ENCODE measurements around the gene COL1A1. TPM values are rescaled to one million over a fixed set of nuclear protein-coding genes. Genes with fewer than 3 reads are reported as not detected.

The COL1A1 gene
- total RNA-seq, 1 donor from 2014 or later = 1.1 TPM

DNA sequence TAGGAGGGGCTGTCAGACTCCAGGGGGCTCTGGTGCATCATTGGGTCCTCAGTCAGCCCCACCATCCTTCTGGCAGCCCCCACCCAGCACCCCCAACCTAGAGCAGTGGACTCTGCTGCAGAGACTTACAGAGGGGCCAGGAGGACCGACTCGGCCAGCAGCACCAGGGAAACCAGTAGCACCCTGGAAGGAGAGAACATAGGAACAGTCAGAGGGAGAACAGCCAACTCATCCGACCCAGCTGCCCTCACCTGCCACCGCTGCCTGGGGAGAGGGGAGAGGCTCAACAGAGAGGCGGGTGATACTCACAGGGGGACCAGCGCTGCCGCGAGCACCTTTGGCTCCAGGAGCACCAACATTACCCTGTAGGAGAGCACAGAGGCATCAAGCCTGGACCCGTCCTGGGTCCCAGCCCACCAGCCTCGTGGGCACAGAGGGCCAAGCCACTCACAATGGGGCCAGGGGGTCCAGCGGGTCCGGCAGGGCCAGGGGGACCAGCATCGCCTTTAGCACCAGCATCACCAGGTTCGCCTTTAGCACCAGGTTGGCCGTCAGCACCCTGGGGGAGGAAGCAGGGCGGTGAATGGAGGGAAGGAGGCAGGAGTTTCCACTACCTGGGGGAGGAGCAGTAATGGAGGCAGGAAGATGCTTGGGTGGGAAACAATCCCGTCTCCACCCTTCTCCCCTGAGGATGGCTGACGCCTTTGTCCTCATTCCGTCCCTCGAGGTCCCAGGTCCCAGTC is 11.7 kb downstream of the COL1A1 start:
- H3K36me3 ChIP-seq = no peaks in the 10 kb centered on the region
- H3K4me2 ChIP-seq = no peak overlapping the region
- no peaks in the 10 kb centered on the region for H3K27me3 ChIP-seq
- H3K4me1 Mint-ChIP-seq = peaks cover 6% of the 10 kb centered on the region
- no peak overlapping the region for H2AFZ ChIP-seq (replicated peaks)
- no peak overlapping the region for H3K9ac ChIP-seq
- no peak overlapping the region for H3K27ac ChIP-seq
- no peaks in the 10 kb centered on the region for H3K79me2 ChIP-seq (ENCODE audit: low read depth)
- H3F3A ChIP-seq (ENCODE audit: low read depth) = no peaks in the 10 kb centered on the region
- DNase-seq (ENCODE audit: low spot score) = no peak
- peaks cover 5% of the 10 kb centered on the region for H3K4me1 ChIP-seq
- H3K9me3 ChIP-seq (ENCODE audit: low read depth) = no peaks in the 10 kb centered on the region
- no peaks in the 10 kb centered on the region for H3K9me3 Mint-ChIP-seq
- peaks cover 6% of the 10 kb centered on the region for H3K36me3 Mint-ChIP-seq
- peaks cover 11% of the 10 kb centered on the region for H3K27me3 Mint-ChIP-seq (ENCODE audit: insufficient read depth, low read depth)
- no peaks in the 10 kb centered on the region for H4K20me1 ChIP-seq (ENCODE audit: low read depth)
- no peak overlapping the region for H3K4me3 ChIP-seq
- no peak overlapping the region for H3K4me3 Mint-ChIP-seq
- TF ChIP-seq EZH2phosphoT487 (IDR thresholded peaks at IDR 0.05) = no peak
- no peak for TF ChIP-seq CTCF (IDR thresholded peaks at IDR 0.05)
- TF ChIP-seq EZH2 (IDR thresholded peaks at IDR 0.05) = no peak
- peak overlapping the region; percentile 76 for H3K27ac Mint-ChIP-seq

GRCh38 chr17:50188921-50189549 is 12.4 kb downstream of the COL1A1 start:
- no peaks in the 10 kb centered on the region for H3K36me3 ChIP-seq
- H2AFZ ChIP-seq (replicated peaks) = no peak overlapping the region
- H3K27me3 Mint-ChIP-seq (ENCODE audit: insufficient read depth, low read depth) = peaks cover 12% of the 10 kb centered on the region
- H3K9me3 ChIP-seq (ENCODE audit: low read depth) = no peaks in the 10 kb centered on the region
- DNase-seq (ENCODE audit: low spot score) = no peak
- H3K36me3 Mint-ChIP-seq = peaks cover 6% of the 10 kb centered on the region
- no peak overlapping the region for H3K9ac ChIP-seq
- H3K79me2 ChIP-seq (ENCODE audit: low read depth) = no peaks in the 10 kb centered on the region
- TF ChIP-seq CTCF (IDR thresholded peaks at IDR 0.05) = no peak
- no peak for TF ChIP-seq EZH2phosphoT487 (IDR thresholded peaks at IDR 0.05)
- TF ChIP-seq EZH2 (IDR thresholded peaks at IDR 0.05) = no peak
- H4K20me1 ChIP-seq (ENCODE audit: low read depth) = no peaks in the 10 kb centered on the region
- H3F3A ChIP-seq (ENCODE audit: low read depth) = no peaks in the 10 kb centered on the region
- H3K9me3 Mint-ChIP-seq = no peaks in the 10 kb centered on the region
- H3K4me1 ChIP-seq = peaks cover 12% of the 10 kb centered on the region
- H3K27ac Mint-ChIP-seq = peak overlapping the region; percentile 21
- H3K4me2 ChIP-seq = no peak overlapping the region
- no peak overlapping the region for H3K27ac ChIP-seq
- H3K4me1 Mint-ChIP-seq = peaks cover 12% of the 10 kb centered on the region
- no peak overlapping the region for H3K4me3 ChIP-seq
- no peak overlapping the region for H3K4me3 Mint-ChIP-seq
- no peaks in the 10 kb centered on the region for H3K27me3 ChIP-seq

- Mint-ChIP-seq H3K9me3 (no peaks in the 10 kb centered on the region), H3K4me1 (peaks cover 18% of the 10 kb centered on the region), H3K27ac (peak overlapping the region; percentile 21), H3K27me3 (ENCODE audit: insufficient read depth, low read depth) (peaks cover 12% of the 10 kb centered on the region), H3K4me3 (no peak overlapping the region), H3K36me3 (peaks cover 6% of the 10 kb centered on the region)
- H3K4me1 ChIP-seq = peaks cover 17% of the 10 kb centered on the region
- H4K20me1 ChIP-seq (ENCODE audit: low read depth) = no peaks in the 10 kb centered on the region
- H3K9ac ChIP-seq = no peak overlapping the region
- H3K36me3 ChIP-seq = no peaks in the 10 kb centered on the region
- no peaks in the 10 kb centered on the region for H3K9me3 ChIP-seq (ENCODE audit: low read depth)
- H3K4me3 ChIP-seq = no peak overlapping the region
- H3K4me2 ChIP-seq = no peak overlapping the region
- TF ChIP-seq EZH2 (IDR thresholded peaks at IDR 0.05) = no peak
- no peak for TF ChIP-seq CTCF (IDR thresholded peaks at IDR 0.05)
- TF ChIP-seq EZH2phosphoT487 (IDR thresholded peaks at IDR 0.05) = no peak
- no peaks in the 10 kb centered on the region for H3K27me3 ChIP-seq
- no peaks in the 10 kb centered on the region for H3K79me2 ChIP-seq (ENCODE audit: low read depth)
- no peak overlapping the region for H2AFZ ChIP-seq (replicated peaks)
- H3K27ac ChIP-seq = no peak overlapping the region
- no peak for DNase-seq (ENCODE audit: low spot score)
- H3F3A ChIP-seq (ENCODE audit: low read depth) = no peaks in the 10 kb centered on the region
These were observed 12.9 kb downstream of the COL1A1 start for GRCh38 chr17:50188531-50188920.

Data from neural progenitor cell (in vitro differentiated cells).